ENCODE results near the gene RBMS2. TPM values are rescaled to one million over a fixed set of nuclear protein-coding genes. Genes with fewer than 3 reads are reported as not detected.
A peak's percentile ranks its signal among the peaks of the same experiment; 100 is the strongest.

The RBMS2 gene
- total and polyA plus RNA-seq, 2 experiments from 2014 or later, result 11.4 to 13.1 TPM

GRCh38 chr12:56521209-56521589, 421 bp upstream of the RBMS2 start:
- H3K9me3 ChIP-seq (ENCODE audit: low read depth), result no peaks in the 10 kb centered on the region
- peak overlapping the region; percentile 88 for H3K27ac ChIP-seq
- H3K27me3 ChIP-seq, result no peaks in the 10 kb centered on the region
- no peak for TF ChIP-seq CTCF (IDR thresholded peaks at IDR 0.05; ENCODE audit: low read depth, low read length)
- no peaks in the 10 kb centered on the region for H3K36me3 ChIP-seq
- H3K4me1 ChIP-seq (ENCODE audit: low read depth), result peaks cover 14% of the 10 kb centered on the region
- H3K4me3 ChIP-seq, result peak overlapping the region; percentile 74
- DNase-seq (ENCODE audit: low read depth in 1 of 2, low spot score in 1 of 2), result no peak

GRCh38 chr12:56522411-56523193, 982 bp downstream of the RBMS2 start:
- Histone ChIP-seq H3K9me3 (ENCODE audit: low read depth) (no peaks in the 10 kb centered on the region), H3K4me1 (ENCODE audit: low read depth) (peaks cover 14% of the 10 kb centered on the region), H3K4me3 (peak overlapping the region; percentile 74), H3K27ac (peak overlapping the region; percentile 88), H3K36me3 (no peaks in the 10 kb centered on the region), H3K27me3 (no peaks in the 10 kb centered on the region)
- TF ChIP-seq CTCF (IDR thresholded peaks at IDR 0.05; ENCODE audit: low read depth, low read length), result no peak
- DNase-seq (ENCODE audit: low read depth in 1 of 2, low spot score in 1 of 2), result peak; percentile 5 to 32

GRCh38 chr12:56528846-56529245, 7.2 kb downstream of the RBMS2 start:
- peak in 1 of 2 donors; percentile 50 for DNase-seq (ENCODE audit: low read depth in 1 of 2, low spot score in 1 of 2)
- peaks cover 2% of the 10 kb centered on the region for H3K4me1 ChIP-seq (ENCODE audit: low read depth)
- no peak overlapping the region for H3K4me3 ChIP-seq
- no peak for TF ChIP-seq CTCF (IDR thresholded peaks at IDR 0.05; ENCODE audit: low read depth, low read length)
- no peaks in the 10 kb centered on the region for H3K36me3 ChIP-seq
- no peaks in the 10 kb centered on the region for H3K27me3 ChIP-seq
- no peaks in the 10 kb centered on the region for H3K9me3 ChIP-seq (ENCODE audit: low read depth)
- H3K27ac ChIP-seq, result no peak overlapping the region

- Histone ChIP-seq H3K27me3 (no peaks in the 10 kb centered on the region), H3K36me3 (no peaks in the 10 kb centered on the region), H3K4me3 (no peak overlapping the region), H3K9me3 (ENCODE audit: low read depth) (no peaks in the 10 kb centered on the region), H3K27ac (no peak overlapping the region), H3K4me1 (ENCODE audit: low read depth) (no peaks in the 10 kb centered on the region)
- no peak for TF ChIP-seq CTCF (IDR thresholded peaks at IDR 0.05; ENCODE audit: low read depth, low read length)
- peak in 1 of 2 donors; percentile 23 for DNase-seq (ENCODE audit: low read depth in 1 of 2, low spot score in 1 of 2)
Observed at GRCh38 chr12:56529656-56530055, 8.0 kb downstream of the RBMS2 start.

GRCh38 chr12:56530390-56531055, 8.9 kb downstream of the RBMS2 start:
- Histone ChIP-seq H3K9me3 (ENCODE audit: low read depth) (no peaks in the 10 kb centered on the region), H3K4me3 (no peak overlapping the region), H3K27ac (no peak overlapping the region), H3K36me3 (no peaks in the 10 kb centered on the region), H3K4me1 (ENCODE audit: low read depth) (no peaks in the 10 kb centered on the region), H3K27me3 (no peaks in the 10 kb centered on the region)
- no peak for TF ChIP-seq CTCF (IDR thresholded peaks at IDR 0.05; ENCODE audit: low read depth, low read length)
- no peak for DNase-seq (ENCODE audit: low read depth in 1 of 2, low spot score in 1 of 2)
